ENCODE results near the gene CHST6. TPM values are rescaled to one million over a fixed set of nuclear protein-coding genes. Genes with fewer than 3 reads are reported as not detected.

CHST6 gene
- total and polyA plus RNA-seq, 2 of the 8 experiments (the other 6 are each of a cell fraction or from before 2014, with no cell fraction given): 18.2 to 25.4 TPM

GRCh38 chr16:75541236-75541635 is 46.0 kb upstream of the CHST6 start:
- Histone ChIP-seq H2BK20ac (ENCODE audit: low read length) (no peak overlapping the region), H2BK12ac (ENCODE audit: low read depth, low read length) (no peak overlapping the region), H2BK15ac (ENCODE audit: low read length) (no peak overlapping the region), H2AK5ac (ENCODE audit: low read depth, low read length) (no peak overlapping the region), H2BK5ac (ENCODE audit: low read depth, low read length) (no peak overlapping the region), H3K4ac (replicated peaks; ENCODE audit: insufficient read length, low read depth, low read length) (no peak overlapping the region), H4K8ac (ENCODE audit: extremely low read depth, insufficient read depth, low read length) (no peak overlapping the region), H3K27me3 (replicated peaks in 1 of 4; ENCODE audit: control insufficient read depth in 3 of 4, extremely low read depth in 1 of 4, insufficient read depth in 3 of 4, low read length in 3 of 4) (no peaks in the 10 kb centered on the region), H2AFZ (ENCODE audit: low read length) (no peak overlapping the region), H3K79me2 (ENCODE audit: control insufficient read depth in 1 of 2, insufficient read depth in 2 of 2, low read length in 2 of 2) (no peaks in the 10 kb centered on the region), H4K91ac (replicated peaks; ENCODE audit: insufficient read length, low read length) (no peak overlapping the region), H4K20me1 (replicated peaks in 1 of 2; ENCODE audit: control insufficient read depth in 1 of 2, insufficient read depth in 2 of 2, low read length in 2 of 2) (peaks cover 0 to 1% of the 10 kb centered on the region in 2 experiments), H3K36me3 (ENCODE audit: control insufficient read depth in 2 of 4, insufficient read depth in 4 of 4, low read length in 3 of 4) (no peaks in the 10 kb centered on the region; a peak in 1 of 8 replicates), H3K9me3 (ENCODE audit: insufficient read depth in 2 of 2, low read depth in 1 of 2, low read length in 1 of 2) (no peaks in the 10 kb centered on the region), H3K23ac (ENCODE audit: insufficient read length) (no peak overlapping the region), H3K4me2 (ENCODE audit: insufficient read depth in 1 of 2, low read depth in 2 of 2, low read length in 2 of 2) (no peak overlapping the region), H3K18ac (ENCODE audit: extremely low read depth, low read length) (no peak overlapping the region), H3K4me3 (ENCODE audit: extremely low read depth in 1 of 4, insufficient read depth in 2 of 4, low read depth in 3 of 4, low read length in 4 of 4) (no peak overlapping the region), H3K9ac (replicated peaks in 1 of 4; ENCODE audit: extremely low read depth in 1 of 4, low read depth in 3 of 4, low read length in 3 of 4) (no peak overlapping the region), H3K4me1 (replicated peaks in 1 of 4; ENCODE audit: control insufficient read depth in 3 of 4, insufficient read depth in 4 of 4, low read length in 3 of 4) (no peaks in the 10 kb centered on the region), H4K5ac (ENCODE audit: insufficient read length, low read depth, low read length) (no peak overlapping the region), H3K14ac (ENCODE audit: insufficient read length) (no peak overlapping the region), H3K23me2 (ENCODE audit: low read depth, low read length) (no peaks in the 10 kb centered on the region), H3K56ac (replicated peaks; ENCODE audit: insufficient read length, low read depth, low read length) (no peak overlapping the region), H3K79me1 (ENCODE audit: low read depth, low read length) (no peaks in the 10 kb centered on the region), H2BK120ac (replicated peaks; ENCODE audit: low read depth, low read length) (no peak overlapping the region), H3K27ac (ENCODE audit: low read depth, low read length) (no peak overlapping the region)
- ChIA-PET CTCF (ENCODE audit: partially characterized antibody) (interaction anchor here (0.8 to 2.9 kb wide), 8 partner anchors 9 to 343 kb away, joined by 3 to 21 read pairs (median 4); no protein-coding TSS in a partner anchor), POLR2A (ENCODE audit: partially characterized antibody) (interaction anchor here (1.2 kb wide), 1 partner anchor 24 kb away, joined by 3 read pairs; no protein-coding TSS in a partner anchor)
- DNase-seq (ENCODE audit: low read depth in 1 of 2, low spot score in 2 of 2) (no peak), FAIRE-seq (no peak)
- TF ChIP-seq ASH2L (IDR thresholded peaks at IDR 0.05; ENCODE audit: low read length) (no peak), CREB1 (IDR thresholded peaks at IDR 0.05) (no peak), POLR2AphosphoS5 (IDR thresholded peaks at IDR 0.05; ENCODE audit: low read depth, low read length) (no peak), POU5F1 (IDR thresholded peaks at IDR 0.05; ENCODE audit: low read depth, low read length) (no peak), HDAC6 (IDR thresholded peaks at IDR 0.05; ENCODE audit: low read depth, low read length) (no peak), SUZ12 (IDR thresholded peaks at IDR 0.05; ENCODE audit: low read length) (no peak), TAF7 (optimal IDR thresholded peaks at IDR 0.05; ENCODE audit: borderline replicate concordance, low read depth, low read length) (no peak), CHD1 (IDR thresholded peaks at IDR 0.05; ENCODE audit: low read depth, low read length) (no peak), NRF1 (IDR thresholded peaks at IDR 0.05; ENCODE audit: low read depth, low read length) (no peak), TCF12 (IDR thresholded peaks at IDR 0.05; ENCODE audit: low read depth, low read length) (no peak), JUND (IDR thresholded peaks at IDR 0.05; ENCODE audit: low read length) (no peak), USF2 (IDR thresholded peaks at IDR 0.05; ENCODE audit: low read length) (no peak)
- 90% methylated on average over 5 of the region's 5 CpGs; no CpG with 5 or more reads in 1 of the 2 experiments for WGBS, 2 experiments (ENCODE audit: extremely low coverage in 1 of 2, insufficient coverage in 1 of 2, insufficient read length in 1 of 2, insufficient replicate concordance in 2 of 2, low coverage in 1 of 2, low lambda C conversion rate in 2 of 2, missing lambda C conversion rate in 1 of 2)
